ENCODE results near the gene NSG2. TPM values are rescaled to one million over a fixed set of nuclear protein-coding genes. Genes with fewer than 3 reads are reported as not detected.

Gene NSG2
- total and polyA plus RNA-seq, 2 of the 4 experiments (the other 2 are of a cell fraction): not detected

GRCh38 chr5:174111287-174111973, 65.9 kb downstream of the NSG2 start:
- H4K91ac ChIP-seq (ENCODE audit: insufficient read depth, low read depth, low read length): no peak overlapping the region
- dilution Hi-C loops (cut with HindIII; ENCODE audit: low sequenced_read_pairs, unreplicated experiment) (no loop called here), in situ Hi-C loops (cut with MboI; ENCODE audit: low sequenced_read_pairs) (no loop called here), intact Hi-C loops (cut with micrococcal nuclease) (no loop called here)
- no peak overlapping the region for H4K8ac ChIP-seq (ENCODE audit: low read depth in 2 of 2, low read length in 2 of 2)
- no peak overlapping the region for H2AK5ac ChIP-seq (ENCODE audit: low read depth, low read length)
- no peak for ATAC-seq (ENCODE audit: low read depth)
- no peaks in the 10 kb centered on the region for H3K79me1 ChIP-seq (ENCODE audit: low read depth in 1 of 2, low read length in 2 of 2)
- H3K9me1 ChIP-seq (ENCODE audit: insufficient read depth, low read length): no peaks in the 10 kb centered on the region
- no peak overlapping the region for H3K4me2 ChIP-seq (ENCODE audit: low read depth, low read length)
- H2BK20ac ChIP-seq (ENCODE audit: low read depth, low read length): no peak overlapping the region
- ChIA-PET CTCF (no interaction called here), POLR2A (ENCODE audit: unreplicated experiment) (no interaction called here)
- H3K4me3 ChIP-seq (ENCODE audit: insufficient read depth, low read depth, low read length): no peak overlapping the region
- H3K36me3 ChIP-seq (ENCODE audit: control insufficient read depth, insufficient read depth, low read length): no peaks in the 10 kb centered on the region
- no peak overlapping the region for H3K56ac ChIP-seq (ENCODE audit: extremely low read depth, insufficient read depth, low read length)
- H2BK15ac ChIP-seq (ENCODE audit: low read depth, low read length): no peak overlapping the region
- TF ChIP-seq FOS (IDR thresholded peaks at IDR 0.05; ENCODE audit: low read depth, low read length) (no peak), CEBPB (IDR thresholded peaks at IDR 0.05; ENCODE audit: low read depth, low read length) (no peak)
- no TSS peak for BruUV-seq (replicated peaks)
- H3K9ac ChIP-seq (ENCODE audit: low read depth, low read length): no peak overlapping the region
- peaks cover 7% of the 10 kb centered on the region; the same call in 1 of the 2 replicates for H3K9me3 ChIP-seq (ENCODE audit: control insufficient read depth, insufficient read depth, low read length)
- 73% methylated on average over 8 of the region's 13 CpGs; no CpG with 5 or more reads in 1 of the 2 experiments for WGBS, 2 experiments (ENCODE audit: extremely low coverage in 2 of 2, insufficient read length in 1 of 2)
- H2BK120ac ChIP-seq (ENCODE audit: low read depth, low read length): no peak overlapping the region
- no peak for DNase-seq
- H2AK9ac ChIP-seq (replicated peaks; ENCODE audit: low read depth, low read length, poor library complexity): no peak overlapping the region
- H4K20me1 ChIP-seq (ENCODE audit: insufficient read depth, low read length): no peaks in the 10 kb centered on the region
- H3K23ac ChIP-seq (ENCODE audit: low read depth, low read length): no peak overlapping the region
- no peak overlapping the region for H2BK5ac ChIP-seq (ENCODE audit: low read depth, low read length, poor library complexity, severe bottlenecking)
- H3K18ac ChIP-seq (ENCODE audit: low read depth, low read length): no peak overlapping the region
- H3K27me3 ChIP-seq (ENCODE audit: control insufficient read depth, insufficient read depth, low read length): no peaks in the 10 kb centered on the region
- no peaks in the 10 kb centered on the region for H3K4me1 ChIP-seq (ENCODE audit: control insufficient read depth, insufficient read depth, low read length)
- H2AFZ ChIP-seq (replicated peaks; ENCODE audit: low read length, poor library complexity): no peak overlapping the region
- no peak overlapping the region for H3K4ac ChIP-seq (ENCODE audit: low read depth, low read length)
- H4K5ac ChIP-seq (ENCODE audit: low read depth, low read length): no peak overlapping the region
- no peak overlapping the region for H3K14ac ChIP-seq (replicated peaks; ENCODE audit: low read depth, low read length)
- H3K27ac ChIP-seq (ENCODE audit: insufficient read depth, low read length): no peak overlapping the region
